ENCODE results near the gene SYNCRIP. TPM values are rescaled to one million over a fixed set of nuclear protein-coding genes. Genes with fewer than 3 reads are reported as not detected.
"Not testable (repeated sequence)": the region's sequence is repeated elsewhere in the genome, so short reads cannot be mapped to it uniquely, and the experiment has no call there.

Gene SYNCRIP
- total and polyA plus RNA-seq, 2 donors from 2014 or later, result 26.5 to 109 TPM

GRCh38 chr6:85640821-85641220, 1.9 kb downstream of the SYNCRIP start:
- intact Hi-C loops (cut with DNase I), result no loop called here
- no peak for TF ChIP-seq CTCF (IDR thresholded peaks at IDR 0.05; ENCODE audit: borderline replicate concordance, extremely low read depth, insufficient read depth)
- Histone ChIP-seq H3K36me3 (ENCODE audit: control insufficient read depth in 2 of 3, insufficient read depth in 3 of 3, low read length in 3 of 3) (peaks cover 11 to 30% (median 12%) of the 10 kb centered on the region in 3 donors), H3K9ac (ENCODE audit: low read length in 3 of 3) (peak overlapping the region in 1 of 3 donors; percentile 0), H3K9me3 (ENCODE audit: control insufficient read depth in 2 of 3, insufficient read depth in 1 of 3, low read length in 3 of 3) (no peaks in the 10 kb centered on the region), H3K27ac (ENCODE audit: low read depth in 2 of 2, low read length in 2 of 2) (no peak overlapping the region), H3K4me3 (ENCODE audit: low read length in 3 of 3) (peak overlapping the region; percentile 13 to 87 (median 74)), H3K27me3 (ENCODE audit: control insufficient read depth, insufficient read depth, low read length) (no peaks in the 10 kb centered on the region), H3K4me1 (ENCODE audit: control insufficient read depth in 2 of 3, insufficient read depth in 2 of 3, low read depth in 1 of 3, low read length in 3 of 3) (peaks cover 3 to 17% (median 8%) of the 10 kb centered on the region in 3 donors)
- peak in 2 of 5 donors; percentile 9 to 23 for DNase-seq
- FAIRE-seq, result no peak

GRCh38 chr6:85637579-85637978, 5.1 kb downstream of the SYNCRIP start:
- no peak for TF ChIP-seq CTCF (IDR thresholded peaks at IDR 0.05; ENCODE audit: borderline replicate concordance, extremely low read depth, insufficient read depth)
- intact Hi-C loops (cut with DNase I), result no loop called here
- H3K36me3 ChIP-seq (ENCODE audit: control insufficient read depth in 2 of 3, insufficient read depth in 3 of 3, low read length in 3 of 3), result peaks cover 14 to 45% (median 21%) of the 10 kb centered on the region in 3 donors
- FAIRE-seq, result no peak
- H3K4me3 ChIP-seq (ENCODE audit: low read length in 3 of 3), result no peak overlapping the region
- no peaks in the 10 kb centered on the region for H3K9me3 ChIP-seq (ENCODE audit: control insufficient read depth in 2 of 3, insufficient read depth in 1 of 3, low read length in 3 of 3)
- no peak for DNase-seq
- H3K4me1 ChIP-seq (ENCODE audit: control insufficient read depth in 2 of 3, insufficient read depth in 2 of 3, low read depth in 1 of 3, low read length in 3 of 3), result peaks cover 0 to 12% (median 6%) of the 10 kb centered on the region in 3 donors
- no peaks in the 10 kb centered on the region for H3K27me3 ChIP-seq (ENCODE audit: control insufficient read depth, insufficient read depth, low read length)
- H3K27ac ChIP-seq (ENCODE audit: low read depth in 2 of 2, low read length in 2 of 2), result no peak overlapping the region
- no peak overlapping the region for H3K9ac ChIP-seq (ENCODE audit: low read length in 3 of 3)

GRCh38 chr6:85632164-85632942, 10.3 kb downstream of the SYNCRIP start:
- H3K4me1 ChIP-seq (ENCODE audit: control insufficient read depth in 2 of 3, insufficient read depth in 2 of 3, low read depth in 1 of 3, low read length in 3 of 3), result peaks cover 0 to 8% (median 5%) of the 10 kb centered on the region in 3 donors
- H3K36me3 ChIP-seq (ENCODE audit: control insufficient read depth in 2 of 3, insufficient read depth in 3 of 3, low read length in 3 of 3), result peaks cover 17 to 46% (median 34%) of the 10 kb centered on the region in 3 donors
- H3K27me3 ChIP-seq (ENCODE audit: control insufficient read depth, insufficient read depth, low read length), result no peaks in the 10 kb centered on the region
- DNase-seq (no peak), FAIRE-seq (no peak)
- no peak overlapping the region for H3K27ac ChIP-seq (ENCODE audit: low read depth in 2 of 2, low read length in 2 of 2)
- H3K9ac ChIP-seq (ENCODE audit: low read length in 3 of 3), result no peak overlapping the region
- H3K9me3 ChIP-seq (ENCODE audit: control insufficient read depth in 2 of 3, insufficient read depth in 1 of 3, low read length in 3 of 3), result no peaks in the 10 kb centered on the region
- no peak for TF ChIP-seq CTCF (IDR thresholded peaks at IDR 0.05; ENCODE audit: borderline replicate concordance, extremely low read depth, insufficient read depth)
- H3K4me3 ChIP-seq (ENCODE audit: low read length in 3 of 3), result no peak overlapping the region
- intact Hi-C loops (cut with DNase I), result no loop called here

- intact Hi-C loops (cut with DNase I); H3K9ac ChIP-seq (ENCODE audit: low read length in 3 of 3); DNase-seq; H3K4me1 ChIP-seq (ENCODE audit: control insufficient read depth in 2 of 3, insufficient read depth in 2 of 3, low read depth in 1 of 3, low read length in 3 of 3); H3K4me3 ChIP-seq (ENCODE audit: low read length in 3 of 3); H3K27ac ChIP-seq (ENCODE audit: low read depth in 2 of 2, low read length in 2 of 2); H3K27me3 ChIP-seq (ENCODE audit: control insufficient read depth, insufficient read depth, low read length); FAIRE-seq; H3K9me3 ChIP-seq (ENCODE audit: control insufficient read depth in 2 of 3, insufficient read depth in 1 of 3, low read length in 3 of 3): not testable (repeated sequence)
- H3K36me3 ChIP-seq (ENCODE audit: control insufficient read depth in 2 of 3, insufficient read depth in 3 of 3, low read length in 3 of 3), result peaks cover 10 to 36% (median 26%) of the 10 kb centered on the region in 3 donors
These were observed 11.6 kb downstream of the SYNCRIP start for GRCh38 chr6:85631117-85631516.
